PC-9 (cell line): ENCODE measurements around the gene MSANTD1. TPM values are rescaled to one million over a fixed set of nuclear protein-coding genes. Genes with fewer than 3 reads are reported as not detected.

ENCODE experiments used
- BruUV-seq: library from RNA; stranded (reverse); fragments of 400-500 nt; replicated peaks from 2 replicates; lab custom pipeline; 2021; lab: Mats Ljungman, UMichigan
- CTCF ChIA-PET: fragments of 300-600 bp; sonication (Branson Sonifier 250); formaldehyde crosslinking; loops from one replicate; lab custom pipeline; 2022; ENCODE audit warnings: antibody characterized with exemption; lab: Charles Lee
- POLR2A ChIA-PET: fragments of 300-600 bp; sonication (Branson Sonifier 250); formaldehyde crosslinking; loops from one replicate; lab custom pipeline; 2022; ENCODE audit warnings: antibody characterized with exemption; ENCODE audit not compliant: unreplicated experiment; lab: Charles Lee
- DNase-seq, 2 experiments: peaks; one replicate each; pipeline versions ENCODE4 v3.0.0 to v3.0.0-alpha.2; 2015 to 2022; ENCODE audit warnings: mixed read lengths in 1 of 2
- H2AFZ ChIP-seq: fragments of 200-600 bp; sonication (generic); 2 replicates; pipeline ENCODE4 v1.8.1; 2017; ENCODE audit warnings: antibody characterized with exemption
- H3F3A ChIP-seq: fragments of 200-600 bp; sonication (generic); 2 replicates; pipeline ENCODE4 v1.8.1; 2017; ENCODE audit warnings: antibody characterized with exemption, mild to moderate bottlenecking, low read depth; ENCODE audit not compliant: insufficient read depth
- H3K27ac ChIP-seq: fragments of 200-600 bp; sonication (generic); 2 replicates; pipeline ENCODE4 v1.6.1; 2016; ENCODE audit warnings: mixed run types
- H3K27me3 ChIP-seq: fragments of 200-600 bp; sonication (generic); 2 replicates; pipeline ENCODE4 v1.6.1; 2016; ENCODE audit warnings: low read depth, mixed run types; ENCODE audit not compliant: insufficient read depth
- H3K36me3 ChIP-seq: fragments of 200-600 bp; sonication (generic); 2 replicates; pipeline ENCODE4 v1.6.1; 2016; ENCODE audit warnings: low read depth, mixed run types
- H3K4me1 ChIP-seq: fragments of 200-600 bp; sonication (generic); replicated peaks from 2 replicates; pipeline ENCODE4 v1.6.1; 2016; ENCODE audit warnings: mixed run types; ENCODE audit not compliant: insufficient read depth
- H3K4me2 ChIP-seq: fragments of 200-600 bp; sonication (generic); 2 replicates; pipeline ENCODE4 v1.6.1; 2017; ENCODE audit warnings: mixed run types
- H3K4me3 ChIP-seq: fragments of 200-600 bp; sonication (generic); 2 replicates; pipeline ENCODE4 v1.6.1; 2016; ENCODE audit warnings: mixed run types
- H3K79me2 ChIP-seq: fragments of 200-600 bp; sonication (generic); 2 replicates; pipeline ENCODE4 v1.6.1; 2017; ENCODE audit warnings: low read depth, mixed run types
- H3K9me2 ChIP-seq: fragments of 200-600 bp; sonication (generic); 2 replicates; pipeline ENCODE4 v1.8.1; 2017; ENCODE audit warnings: mild to moderate bottlenecking; ENCODE audit not compliant: insufficient read depth
- H3K9me3 ChIP-seq: fragments of 200-600 bp; sonication (generic); 2 replicates; pipeline ENCODE4 v1.8.1; 2016; ENCODE audit warnings: low read depth; ENCODE audit not compliant: insufficient read depth
- H4K20me1 ChIP-seq: fragments of 200-600 bp; sonication (generic); 2 replicates; pipeline ENCODE4 v1.8.1; 2017; ENCODE audit not compliant: insufficient read depth
- CTCF ChIP-seq: fragments of 200-600 bp; sonication (generic); conservative IDR thresholded peaks from 2 replicates; pipeline ENCODE4 v1.6.1; 2017; ENCODE audit warnings: mixed run types, antibody characterized with exemption, mild to moderate bottlenecking, moderate library complexity
- EZH2 ChIP-seq: fragments of 200-600 bp; sonication (generic); IDR thresholded peaks from 2 replicates; pipeline ENCODE4 v1.8.0; 2017; ENCODE audit warnings: antibody characterized with exemption, low read depth
- intact Hi-C: fragments of 100-400 bp; cut with micrococcal nuclease; formaldehyde crosslinking; loops from one replicate; pipeline ENCODE4 v1.10.0; 2022; ENCODE audit not compliant: unreplicated experiment
- total RNA-seq: library from RNA; stranded (reverse); gene quantifications from 2 replicates; pipeline ENCODE4 v1.2.3, GENCODE V29; 2021

The MSANTD1 gene
- total RNA-seq, 1 experiment from 2014 or later: 3.1 TPM

GRCh38 chr4:3240936-3241522 lies 7.9 kb upstream of the MSANTD1 start:
- Histone ChIP-seq H3F3A (no peaks in the 10 kb centered on the region), H3K9me2 (no peaks in the 10 kb centered on the region), H3K4me3 (no peak overlapping the region), H3K79me2 (no peaks in the 10 kb centered on the region), H3K36me3 (no peaks in the 10 kb centered on the region), H4K20me1 (no peaks in the 10 kb centered on the region), H3K27me3 (no peaks in the 10 kb centered on the region), H2AFZ (no peak overlapping the region), H3K27ac (no peak overlapping the region), H3K4me2 (no peak overlapping the region), H3K4me1 (no peaks in the 10 kb centered on the region), H3K9me3 (no peaks in the 10 kb centered on the region)
- TF ChIP-seq CTCF: no peak
- no peak for TF ChIP-seq EZH2
- no peak for DNase-seq
- ChIA-PET POLR2A (no interaction called here), CTCF (no interaction called here)
- intact Hi-C loops: no loop called here
- BruUV-seq: no TSS peak

- Histone ChIP-seq H3K27ac (no peak overlapping the region), H3K79me2 (no peaks in the 10 kb centered on the region), H3K4me3 (no peak overlapping the region), H3K9me3 (no peaks in the 10 kb centered on the region), H3K36me3 (no peaks in the 10 kb centered on the region), H3K27me3 (no peaks in the 10 kb centered on the region), H3K4me2 (no peak overlapping the region), H3K9me2 (no peaks in the 10 kb centered on the region), H4K20me1 (no peaks in the 10 kb centered on the region), H2AFZ (no peak overlapping the region), H3F3A (no peaks in the 10 kb centered on the region), H3K4me1 (no peaks in the 10 kb centered on the region)
- CTCF ChIA-PET: no interaction called here
- TF ChIP-seq EZH2 (no peak), CTCF (no peak)
- DNase-seq: no peak
- POLR2A ChIA-PET: interaction anchor here (0.6 kb wide), 1 partner anchor 17 kb away, joined by 3 read pairs; no protein-coding TSS in a partner anchor
- intact Hi-C loops: no loop called here
- no TSS peak for BruUV-seq
Measured at GRCh38 chr4:3241898-3242524, 6.9 kb upstream of the MSANTD1 start.

- Histone ChIP-seq H3K27ac (no peak overlapping the region), H3K4me2 (no peak overlapping the region), H4K20me1 (no peaks in the 10 kb centered on the region), H2AFZ (no peak overlapping the region), H3K4me1 (no peaks in the 10 kb centered on the region), H3K9me2 (no peaks in the 10 kb centered on the region), H3K27me3 (no peaks in the 10 kb centered on the region), H3K36me3 (no peaks in the 10 kb centered on the region), H3K4me3 (no peak overlapping the region), H3K79me2 (no peaks in the 10 kb centered on the region), H3K9me3 (no peaks in the 10 kb centered on the region), H3F3A (no peaks in the 10 kb centered on the region)
- no peak for TF ChIP-seq EZH2
- TF ChIP-seq CTCF: no peak
- no TSS peak for BruUV-seq
- intact Hi-C loops: no loop called here
- POLR2A ChIA-PET: no interaction called here
- DNase-seq: no peak
- CTCF ChIA-PET: no interaction called here
Measured at GRCh38 chr4:3243136-3243780, 5.7 kb upstream of the MSANTD1 start.
